ENCODE measurements around the gene PSMB7.
"Not testable (repeated sequence)": the region's sequence is repeated elsewhere in the genome, so short reads cannot be mapped to it uniquely, and the experiment has no call there.

Gene PSMB7

GRCh38 chr9:124442826-124443225 is 27.6 kb upstream of the PSMB7 start:
- no peak for DNase-seq

DNA sequence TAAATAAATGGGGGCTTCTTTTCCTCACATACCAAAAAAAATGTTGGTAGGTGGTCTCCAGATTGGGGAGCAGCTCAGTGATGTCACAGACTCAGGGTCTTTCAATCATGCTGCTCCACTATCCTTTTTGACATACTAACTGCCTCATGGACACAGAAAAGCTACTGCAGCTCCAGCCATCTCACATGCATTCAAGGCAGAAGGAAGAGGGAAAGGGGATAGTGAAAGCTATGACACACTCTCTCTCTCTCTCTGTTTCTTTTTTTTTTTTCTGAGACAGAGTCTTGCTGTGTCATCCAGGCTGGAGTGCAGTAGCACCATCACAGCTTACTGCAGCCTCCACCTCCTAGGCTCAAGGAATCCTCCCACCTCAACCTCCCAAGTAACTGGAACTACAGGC is 27.1 kb upstream of the PSMB7 start:
- no peak for DNase-seq

GRCh38 chr9:124441291-124441690 is 26.0 kb upstream of the PSMB7 start:
- no peak for DNase-seq

DNA sequence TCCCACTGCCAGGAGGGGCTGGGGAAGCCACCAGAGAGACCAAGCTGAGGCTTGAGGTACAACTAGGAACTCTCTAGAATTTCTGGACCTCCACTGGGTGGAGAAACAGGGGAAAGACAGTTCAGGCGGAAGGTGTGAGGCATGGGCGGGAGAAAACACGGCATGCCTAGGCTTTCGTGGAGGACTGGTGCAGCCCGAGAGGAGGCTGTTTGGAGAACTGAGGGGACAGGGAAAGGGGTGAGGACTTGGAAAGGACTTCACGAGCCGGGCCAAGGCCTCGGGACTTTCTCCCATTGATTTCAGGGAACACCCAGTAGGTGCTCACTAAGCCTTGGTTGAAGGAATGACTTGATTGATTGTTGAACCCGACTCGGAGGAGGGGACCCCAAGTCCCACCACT is 25.5 kb upstream of the PSMB7 start:
- no peak for DNase-seq

GRCh38 chr9:124439686-124440243 is 24.5 kb upstream of the PSMB7 start:
- no peak for DNase-seq

DNA sequence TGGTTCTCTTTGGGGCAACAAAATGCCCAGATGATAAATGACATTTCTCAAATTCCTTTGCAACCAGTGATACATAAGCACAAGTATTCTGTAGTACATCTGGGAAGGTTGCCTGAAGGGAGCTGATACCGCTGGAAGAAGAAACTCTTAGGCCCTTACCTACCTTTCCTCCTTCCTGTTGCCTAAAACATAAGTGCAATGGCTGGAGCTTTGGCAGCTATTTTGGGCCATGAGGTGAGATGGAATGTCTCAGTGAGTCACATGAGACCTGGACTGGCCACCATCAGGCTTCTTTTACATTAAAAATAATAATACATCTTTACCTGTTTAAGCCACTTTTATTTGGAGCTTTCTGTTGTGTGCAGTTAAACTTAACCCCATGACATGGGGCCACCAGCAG is 23.8 kb upstream of the PSMB7 start:
- DNase-seq, result no peak

DNA sequence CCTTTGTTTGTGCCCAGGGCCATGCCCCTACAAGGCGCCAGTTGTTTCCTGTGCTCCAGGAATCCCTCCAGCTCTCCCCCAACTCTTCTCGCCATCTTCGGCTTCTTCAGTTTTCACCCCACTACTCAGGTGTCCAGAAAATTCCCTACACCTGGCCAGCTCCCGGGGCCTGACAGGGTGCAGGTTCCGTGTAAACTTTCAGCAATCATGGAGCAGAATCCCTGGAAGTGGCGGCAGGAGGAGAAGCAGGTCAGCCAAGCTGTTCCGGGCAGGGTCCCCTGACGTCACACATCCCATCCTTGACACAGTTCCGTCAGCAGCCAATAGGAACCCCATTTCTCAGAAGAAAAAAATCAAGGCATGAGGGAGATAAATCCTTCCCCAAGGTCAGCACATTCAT is 22.8 kb upstream of the PSMB7 start:
- no peak for DNase-seq

DNA sequence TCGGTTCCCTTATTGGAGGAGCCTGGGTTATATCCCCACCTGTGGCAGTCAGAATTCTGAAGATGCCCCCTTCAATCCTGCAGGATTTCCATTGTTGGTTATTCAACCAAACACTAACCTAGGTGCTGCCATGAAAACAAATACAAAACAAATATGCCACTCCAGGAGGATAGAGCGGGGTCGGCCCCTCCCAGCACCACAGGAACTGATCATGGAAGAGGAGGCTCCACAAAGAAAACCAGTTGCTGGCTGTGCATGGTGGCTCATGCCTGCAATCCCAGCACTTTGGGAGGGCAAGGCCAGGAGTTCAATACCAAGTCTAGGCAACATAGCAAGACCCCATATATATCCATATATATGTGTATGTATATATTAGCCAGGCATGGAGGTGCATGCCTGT is 21.8 kb upstream of the PSMB7 start:
- no peak for DNase-seq

DNA sequence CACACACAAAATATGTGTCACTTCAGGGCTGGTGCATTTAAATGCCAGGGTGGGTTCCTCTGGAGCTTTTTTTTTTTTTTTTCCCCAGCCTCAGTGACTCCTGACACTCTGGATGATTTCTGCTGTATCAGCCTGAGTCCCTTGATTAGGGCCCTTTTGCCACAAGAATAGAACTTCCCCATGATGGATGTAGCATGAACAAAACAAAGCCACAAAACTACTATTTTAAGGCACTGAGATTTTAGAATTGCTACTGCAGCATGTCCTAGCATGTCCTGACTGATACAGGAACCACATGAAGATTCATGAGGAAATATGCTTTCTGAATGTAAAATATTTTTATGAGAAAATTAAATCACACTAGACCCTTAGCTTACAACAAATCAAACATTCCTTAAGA is 21.1 kb upstream of the PSMB7 start:
- DNase-seq, result no peak

GRCh38 chr9:124429530-124429867 is 14.3 kb upstream of the PSMB7 start:
- no peak for DNase-seq

DNA sequence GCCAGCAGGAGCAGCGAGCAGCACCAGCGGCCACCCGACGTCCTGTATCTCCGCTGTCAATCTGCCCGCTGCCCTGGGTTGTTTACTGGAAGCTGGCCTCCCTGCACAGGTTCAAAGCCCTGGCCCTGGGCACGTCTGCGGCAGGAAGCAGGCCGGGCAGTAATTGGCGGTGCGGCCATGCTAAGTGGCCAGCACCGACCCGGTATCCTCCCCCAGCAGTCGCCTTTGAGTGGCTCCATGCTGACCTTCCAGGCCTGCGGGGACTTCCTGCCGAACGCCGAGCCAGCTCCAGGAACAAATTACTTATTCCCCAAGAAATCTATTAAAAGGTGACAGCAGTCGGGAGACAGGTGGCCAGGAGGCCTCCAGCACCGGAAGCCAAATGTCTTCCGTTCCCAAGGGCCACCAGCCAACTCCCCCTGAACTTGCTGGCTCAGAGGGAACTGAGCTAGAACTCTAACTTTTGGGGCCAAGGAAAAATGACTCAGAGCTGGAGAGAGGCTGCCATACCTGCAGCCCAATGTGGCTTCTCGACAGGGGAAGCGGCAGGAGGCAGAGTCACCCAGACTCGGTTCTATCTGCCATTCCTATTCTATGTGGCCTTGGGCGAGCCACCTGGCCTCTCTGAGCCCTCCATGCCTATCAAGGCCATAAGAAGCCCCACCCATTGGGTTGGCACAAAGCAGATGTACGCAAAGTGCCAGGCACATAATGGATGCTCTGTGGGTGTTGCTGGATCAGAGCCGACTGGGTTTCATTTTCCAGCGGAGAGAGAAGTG is 13.7 kb upstream of the PSMB7 start:
- DNase-seq, result no peak

GRCh38 chr9:124427281-124427680 is 12.0 kb upstream of the PSMB7 start:
- no peak for DNase-seq

- DNase-seq, result no peak
These were observed 11.1 kb upstream of the PSMB7 start for GRCh38 chr9:124426361-124426760.

- not testable (repeated sequence) for DNase-seq
These were observed 10.5 kb upstream of the PSMB7 start for GRCh38 chr9:124425733-124426132.

GRCh38 chr9:124423591-124423990 is 8.3 kb upstream of the PSMB7 start:
- DNase-seq, result no peak

- DNase-seq, result no peak
These were observed 7.9 kb upstream of the PSMB7 start for GRCh38 chr9:124423155-124423554.

- no peak for DNase-seq
These were observed 5.8 kb upstream of the PSMB7 start for GRCh38 chr9:124420991-124421543.

DNA sequence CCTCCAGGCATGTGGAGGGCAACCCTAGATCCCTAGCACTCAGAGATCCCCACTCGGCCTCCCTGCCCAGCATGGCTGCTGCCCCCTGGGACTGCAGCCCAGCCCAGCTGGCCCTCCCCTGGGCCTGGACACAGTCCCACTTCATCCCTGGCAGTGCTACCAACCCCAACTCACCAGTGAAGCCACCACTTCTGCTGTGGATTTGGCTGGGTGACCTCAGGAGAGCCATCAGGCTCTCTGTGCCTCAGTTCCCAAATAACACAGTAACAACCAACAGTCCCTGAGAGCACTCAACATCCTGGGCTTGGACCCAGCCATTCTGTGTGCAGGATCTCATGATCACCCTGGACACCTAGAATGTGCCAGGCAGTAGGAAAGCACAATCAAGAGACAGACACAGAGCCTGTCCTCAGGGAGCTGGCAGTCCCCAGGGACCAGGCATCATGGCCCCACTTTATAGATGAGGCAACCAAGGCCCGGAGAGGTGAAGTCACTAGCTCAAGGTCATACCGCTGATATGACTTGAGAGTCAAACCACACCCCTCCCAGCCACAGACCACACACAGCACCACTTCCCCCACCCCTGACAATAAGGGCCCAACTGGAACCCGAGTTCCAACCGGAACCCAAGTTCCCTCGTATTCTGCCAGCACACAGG is 4.7 kb upstream of the PSMB7 start:
- DNase-seq, result no peak

DNA sequence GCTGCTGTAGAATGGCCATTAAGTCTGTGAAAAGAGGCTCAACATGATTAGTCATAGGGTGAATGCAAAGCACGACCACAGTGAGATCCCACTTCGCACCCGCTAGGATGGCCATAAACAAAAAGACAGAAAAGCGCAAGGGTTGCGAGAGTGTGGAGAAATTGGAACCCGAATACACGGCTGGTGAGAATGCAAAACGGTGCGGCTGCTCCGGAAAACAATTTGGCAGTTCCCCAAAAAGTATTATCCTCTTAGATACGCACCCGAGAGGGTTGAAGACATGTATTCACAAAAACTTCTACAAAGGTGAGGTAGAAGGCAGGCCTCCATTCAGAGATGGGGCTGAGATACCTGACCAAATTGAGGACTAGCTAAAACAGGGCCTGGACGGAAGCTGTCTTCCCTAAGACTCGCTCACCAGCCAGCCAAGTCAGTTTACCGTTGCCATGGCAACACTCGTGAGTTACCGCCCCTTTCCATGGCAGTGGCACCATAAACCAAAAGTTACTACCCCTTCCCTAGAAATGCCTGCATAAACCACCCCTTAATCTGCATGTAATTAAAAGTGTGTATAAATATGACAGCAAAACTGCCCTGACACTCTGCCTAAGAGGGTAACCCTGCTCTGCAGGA is 726 bp upstream of the PSMB7 start:
- DNase-seq, result no peak

DNA sequence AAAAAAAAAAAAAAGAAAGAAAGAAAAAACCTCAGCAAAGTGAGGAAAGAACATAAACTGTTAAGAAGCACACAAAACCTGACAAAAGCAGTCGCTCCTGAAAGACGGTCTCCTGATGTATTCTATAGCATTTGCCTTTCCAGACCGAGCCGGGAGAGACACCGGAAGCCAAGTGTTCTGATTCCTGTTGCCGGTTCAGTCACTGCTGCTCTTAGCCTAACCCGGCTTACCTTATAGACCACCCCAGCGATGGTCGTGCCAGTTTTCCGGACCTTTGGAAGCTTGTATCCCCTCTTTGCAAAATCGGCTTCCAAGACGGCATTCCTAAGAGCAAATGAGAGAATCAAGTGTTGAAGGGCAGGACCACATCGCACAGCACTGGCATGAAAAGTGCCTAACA is 630 bp downstream of the PSMB7 start:
- DNase-seq, result peak in 1 of 2 experiments; percentile 38

- no peak for DNase-seq
These were observed 3.0 kb downstream of the PSMB7 start for GRCh38 chr9:124412228-124412575.

- peak in 1 of 2 experiments; percentile 69 for DNase-seq
These were observed 3.6 kb downstream of the PSMB7 start for GRCh38 chr9:124411514-124412227.

GRCh38 chr9:124410321-124410913 is 4.8 kb downstream of the PSMB7 start:
- DNase-seq, result peak in 1 of 2 experiments; percentile 12
